HG03103 (cell line): ENCODE data around the gene EPHB3.
"Not testable (repeated sequence)": the region's sequence is repeated elsewhere in the genome, so short reads cannot be mapped to it uniquely, and the experiment has no call there.

Experiments used
- ATAC-seq: cut with Tn5 transposase; IDR thresholded peaks from one replicate; pipeline ENCODE4 v1.9.1; 2021; ENCODE audit warnings: low read depth; ENCODE audit not compliant: unreplicated experiment

Gene EPHB3

GRCh38 chr3:184617306-184617705 is 55.7 kb downstream of the EPHB3 start:
- ATAC-seq: not testable (repeated sequence)

- no peak for ATAC-seq
Observed at GRCh38 chr3:184618811-184619210, 57.2 kb downstream of the EPHB3 start.

- no peak for ATAC-seq
Observed at GRCh38 chr3:184619369-184619768, 57.8 kb downstream of the EPHB3 start.

DNA sequence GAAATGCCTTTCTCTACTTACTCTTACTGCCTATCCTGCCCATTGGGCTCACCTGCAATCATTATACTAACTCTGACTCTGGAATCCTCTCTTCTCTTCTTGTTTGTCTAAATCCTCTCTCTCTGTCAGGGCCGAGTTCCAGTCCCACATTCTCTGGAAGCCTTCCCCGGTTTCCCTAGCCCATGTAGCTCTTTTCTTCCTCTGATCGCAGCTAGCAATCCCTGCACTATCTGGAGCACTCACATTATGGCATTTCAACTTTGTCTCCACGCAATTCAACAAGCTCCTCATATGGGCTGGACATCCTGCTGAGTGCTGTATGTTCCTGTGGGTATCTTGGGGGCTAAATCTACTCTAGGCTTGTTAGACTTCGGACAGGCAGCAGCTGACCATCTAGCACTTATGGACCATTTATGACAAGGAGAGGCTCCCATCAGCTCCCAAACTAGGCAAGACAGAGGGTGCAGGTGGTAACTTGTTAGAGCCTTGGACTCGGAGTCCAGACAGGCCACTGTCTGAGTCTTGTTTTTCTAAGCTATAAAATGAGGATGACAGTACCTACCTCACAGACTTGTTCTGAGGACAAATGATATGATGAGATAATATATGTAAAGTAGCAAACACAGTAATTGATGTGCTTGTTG is 58.3 kb downstream of the EPHB3 start:
- ATAC-seq: no peak

DNA sequence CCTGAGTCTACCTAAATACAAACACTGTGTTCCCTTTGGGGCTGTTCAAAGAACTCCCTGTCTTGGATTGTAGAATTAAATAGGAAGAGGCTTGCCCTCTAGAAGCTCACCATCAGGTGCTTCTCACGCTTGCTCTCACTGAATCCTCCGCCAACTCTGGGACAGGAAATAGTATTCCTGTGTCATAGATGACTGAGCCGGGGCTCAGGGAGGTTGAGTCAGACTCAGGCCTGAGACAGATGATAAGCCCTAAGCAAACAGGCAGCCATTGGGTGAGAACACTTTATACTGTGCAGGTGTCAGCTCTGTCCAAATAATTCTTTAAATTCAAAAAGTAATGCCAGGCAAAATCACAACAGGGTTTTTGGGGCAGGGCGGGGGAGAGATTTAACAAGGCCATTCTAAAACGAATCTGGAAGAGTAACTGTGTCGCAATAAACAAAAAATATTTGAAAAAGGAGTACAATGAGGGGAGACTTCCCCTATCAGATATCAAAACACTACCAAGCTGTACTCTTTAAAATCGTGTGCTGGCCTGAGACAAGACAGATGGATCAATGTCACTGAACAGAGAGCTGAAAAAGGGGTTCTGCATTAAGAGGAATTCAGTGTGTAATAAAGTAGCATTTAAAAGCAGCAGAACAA is 59.0 kb downstream of the EPHB3 start:
- ATAC-seq: no peak

GRCh38 chr3:184622156-184622555 is 60.6 kb downstream of the EPHB3 start:
- not testable (repeated sequence) for ATAC-seq

DNA sequence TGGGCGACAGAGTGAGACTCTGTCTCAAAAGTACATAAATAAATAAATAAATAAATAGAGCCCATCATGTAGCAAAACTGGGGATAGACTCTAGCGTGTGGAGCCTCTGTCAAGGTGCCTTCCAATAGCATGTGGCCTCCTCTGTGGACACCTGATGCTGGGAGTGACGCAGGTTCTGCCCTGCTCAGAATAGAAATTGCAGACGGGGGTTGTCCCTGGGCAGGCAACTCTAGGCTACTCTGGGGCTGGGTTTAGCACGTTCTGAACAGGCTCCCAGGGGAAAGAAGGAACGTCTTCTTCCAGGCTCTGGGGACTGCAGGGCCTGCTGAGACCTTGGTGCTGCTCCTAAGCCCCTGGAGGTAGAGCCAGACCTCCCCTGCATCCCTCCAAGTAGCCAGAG is 65.3 kb downstream of the EPHB3 start:
- no peak for ATAC-seq

GRCh38 chr3:184629555-184630160 is 68.1 kb downstream of the EPHB3 start:
- no peak for ATAC-seq

DNA sequence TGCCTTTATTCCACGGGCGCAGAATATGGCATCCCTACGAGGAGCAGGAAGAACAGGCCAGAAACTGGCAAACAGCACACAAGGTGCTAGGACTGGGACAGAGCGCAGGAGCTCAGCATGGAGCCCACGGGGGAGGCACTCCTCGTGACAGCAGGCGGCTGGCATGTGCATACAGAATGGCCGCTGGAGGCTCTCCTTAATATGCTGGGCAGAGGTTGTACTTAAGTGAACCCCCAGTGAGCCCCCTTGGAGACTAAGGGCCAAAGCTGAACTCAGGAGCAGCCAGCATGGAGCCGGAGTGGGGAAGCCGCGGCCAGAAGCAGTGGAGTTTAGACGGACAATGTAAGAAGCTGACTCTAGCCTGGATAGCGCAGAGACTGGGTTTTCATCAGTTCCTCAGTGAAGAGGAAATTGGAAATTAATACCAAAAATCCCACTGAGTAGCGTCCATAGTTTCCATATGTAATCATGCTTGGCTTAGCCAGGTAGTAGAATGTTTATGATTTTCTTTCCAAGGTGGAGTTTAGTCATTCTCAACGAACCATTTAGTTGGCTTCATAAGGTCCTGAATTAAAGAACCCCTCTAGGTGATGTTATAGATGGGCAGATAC is 69.4 kb downstream of the EPHB3 start:
- no peak for ATAC-seq

GRCh38 chr3:184631472-184631861 is 69.9 kb downstream of the EPHB3 start:
- ATAC-seq: no peak
